ENCODE results near the gene NPDC1.
A peak's percentile ranks its signal among the peaks of the same experiment; 100 is the strongest.
"Not testable (repeated sequence)": the region's sequence is repeated elsewhere in the genome, so short reads cannot be mapped to it uniquely, and the experiment has no call there.

Gene NPDC1

DNA sequence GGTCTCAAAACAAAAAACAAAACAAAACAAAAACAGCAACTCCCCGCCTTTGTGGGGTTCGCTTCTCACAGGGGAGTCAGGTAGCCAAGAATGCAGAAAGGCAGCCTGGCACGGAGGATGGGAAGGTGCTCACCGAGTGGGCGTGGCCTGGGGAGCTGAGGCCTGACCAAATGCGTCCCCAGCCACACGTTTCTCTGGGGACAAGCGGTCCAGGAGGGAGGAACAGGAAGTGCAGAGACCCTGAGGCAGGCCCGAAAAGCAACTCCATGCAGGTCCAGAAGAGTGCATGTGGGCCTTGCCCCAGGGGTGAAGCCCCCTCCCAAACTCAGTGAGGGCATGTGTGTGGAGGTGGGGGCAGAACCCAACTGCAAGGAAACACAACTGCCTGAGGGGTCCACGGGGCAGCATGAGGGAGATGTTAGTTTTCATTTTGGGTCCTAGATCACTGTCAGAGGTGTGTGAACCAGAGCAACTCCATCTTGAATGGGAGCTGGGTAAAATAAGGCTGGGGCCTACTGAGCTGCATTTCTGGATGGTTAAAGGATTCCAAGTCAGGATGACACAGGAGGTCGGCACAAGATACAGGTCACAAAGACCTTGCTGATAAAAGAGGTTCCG is 28.8 kb upstream of the NPDC1 start:
- DNase-seq: no peak

DNA sequence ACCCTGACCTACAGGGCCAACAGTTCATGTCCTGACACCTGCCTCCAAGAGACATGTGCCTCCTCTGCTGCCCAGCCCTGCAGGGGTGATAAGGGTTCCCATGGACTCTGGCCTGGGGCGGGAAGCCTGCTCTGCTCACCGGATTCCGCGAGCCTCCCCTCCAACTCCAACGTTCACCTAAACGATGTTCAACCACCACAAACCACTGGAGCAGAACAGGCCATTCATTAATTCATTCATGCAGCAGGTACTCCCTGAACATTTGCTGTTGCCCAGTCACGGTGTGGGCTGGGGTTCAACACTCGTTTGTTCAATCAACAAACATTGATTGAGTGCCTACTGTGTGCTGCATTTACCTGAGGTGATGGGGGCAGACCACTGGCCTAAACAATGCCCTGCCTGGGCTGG is 28.0 kb upstream of the NPDC1 start:
- DNase-seq: no peak

DNA sequence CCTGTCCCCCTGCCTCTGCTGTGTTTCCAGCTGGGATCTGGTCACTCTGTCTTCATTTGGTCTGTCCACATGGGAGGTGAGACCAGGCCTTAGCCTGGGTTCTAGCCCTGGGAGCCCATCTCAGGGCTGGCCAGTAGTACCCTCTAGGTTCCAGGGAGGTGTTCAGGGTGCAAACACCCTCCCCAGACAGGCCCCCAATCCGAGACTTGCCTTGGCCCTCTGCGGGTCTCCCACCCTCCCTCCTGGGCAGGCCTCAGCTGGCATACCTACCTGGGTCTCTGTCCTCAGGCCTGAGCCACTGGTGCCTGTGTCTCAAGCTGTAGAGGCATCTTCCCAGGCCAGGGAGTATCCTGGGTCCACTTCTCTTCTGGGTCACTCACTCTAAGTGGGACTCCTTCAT is 25.3 kb upstream of the NPDC1 start:
- DNase-seq: no peak

DNA sequence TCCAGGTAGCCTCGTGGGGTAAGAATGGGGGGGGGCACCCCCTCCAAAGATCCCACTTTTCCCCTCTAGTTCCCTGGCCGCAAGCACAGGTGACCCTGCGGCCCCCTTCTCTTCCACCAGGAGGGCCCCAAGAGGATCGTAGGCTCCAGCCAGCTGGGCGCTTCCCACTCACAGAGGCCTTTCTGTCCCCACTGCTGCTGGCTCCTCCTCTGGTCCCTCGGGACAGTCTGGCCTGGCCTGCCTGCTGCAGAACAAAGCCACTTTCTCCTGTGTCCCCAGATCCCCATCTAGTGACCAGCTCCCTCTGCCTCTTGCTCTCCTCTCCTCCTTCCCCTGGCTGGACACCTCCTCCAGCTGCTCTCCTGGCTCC is 24.9 kb upstream of the NPDC1 start:
- DNase-seq: no peak

DNA sequence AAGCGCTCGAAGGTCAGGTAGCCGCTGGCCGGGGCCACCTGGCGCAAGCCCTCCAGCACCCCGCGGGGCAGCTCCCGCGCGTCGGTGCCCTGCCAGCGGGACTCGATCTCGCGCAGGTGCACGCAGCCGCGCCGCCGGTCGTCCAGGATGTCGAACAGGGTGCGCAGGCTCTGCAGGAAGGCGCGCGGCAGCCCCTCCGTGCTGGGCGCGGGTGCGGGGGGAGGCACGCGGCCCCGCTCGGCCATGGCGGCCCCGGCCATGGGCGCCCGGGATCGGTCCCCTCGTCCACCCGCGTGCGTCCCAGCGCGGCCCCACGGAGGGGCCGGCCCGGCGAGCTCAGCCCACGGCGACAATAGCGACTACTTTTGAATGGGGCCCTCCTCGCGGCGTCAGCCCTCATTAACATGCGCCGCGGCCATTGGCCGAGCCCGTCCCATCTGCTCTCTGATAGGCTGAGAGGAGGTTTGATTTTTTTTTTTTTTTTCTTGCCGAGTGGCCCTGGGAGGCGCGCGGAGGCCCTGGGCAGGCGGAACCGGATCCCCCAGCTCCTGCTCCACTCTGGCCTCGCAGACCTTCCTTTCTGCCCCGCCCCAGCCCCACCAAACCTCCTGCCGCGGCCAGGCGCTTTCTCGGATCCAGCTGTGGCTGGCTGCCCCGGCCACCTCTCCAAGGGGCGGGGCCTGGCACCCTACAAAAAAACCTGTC is 24.4 kb upstream of the NPDC1 start, which contains the start of gene SAPCD2:
Gene SAPCD2 (minus strand): TSS at position 357 of the 705 bp plus-strand sequence. CDS start 97 bp downstream, at position 260.
- peak; percentile 85 for DNase-seq

DNA sequence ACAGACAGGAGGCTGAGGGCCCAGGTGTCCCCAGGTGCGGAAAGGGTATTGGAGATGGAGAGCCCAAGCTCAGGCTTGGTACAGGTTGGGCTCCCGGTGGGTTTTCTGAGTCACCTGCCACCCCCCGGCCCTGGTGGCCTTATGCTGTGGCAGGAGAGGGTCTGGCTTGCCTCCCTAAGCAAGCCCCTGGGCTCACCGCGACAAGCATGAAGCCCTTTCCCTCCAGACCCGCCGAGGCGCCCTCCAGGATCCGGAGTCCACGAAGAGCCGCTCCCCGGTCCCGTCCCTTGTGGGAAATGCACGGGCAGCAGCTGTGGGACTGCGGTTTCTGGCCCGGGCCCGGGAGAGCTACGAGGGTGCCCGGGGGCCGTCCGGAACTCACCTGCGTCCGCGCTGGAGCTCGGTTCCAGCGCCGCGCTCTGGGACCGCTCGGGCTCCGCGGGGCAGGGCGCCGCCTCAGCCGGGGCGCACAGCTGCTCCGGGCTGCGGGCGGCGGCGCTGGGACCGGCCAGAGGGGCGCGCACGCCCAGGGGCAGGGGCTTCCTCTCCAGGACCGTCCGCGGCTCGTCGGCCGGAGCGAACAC is 23.6 kb upstream of the NPDC1 start:
- no peak for DNase-seq

DNA sequence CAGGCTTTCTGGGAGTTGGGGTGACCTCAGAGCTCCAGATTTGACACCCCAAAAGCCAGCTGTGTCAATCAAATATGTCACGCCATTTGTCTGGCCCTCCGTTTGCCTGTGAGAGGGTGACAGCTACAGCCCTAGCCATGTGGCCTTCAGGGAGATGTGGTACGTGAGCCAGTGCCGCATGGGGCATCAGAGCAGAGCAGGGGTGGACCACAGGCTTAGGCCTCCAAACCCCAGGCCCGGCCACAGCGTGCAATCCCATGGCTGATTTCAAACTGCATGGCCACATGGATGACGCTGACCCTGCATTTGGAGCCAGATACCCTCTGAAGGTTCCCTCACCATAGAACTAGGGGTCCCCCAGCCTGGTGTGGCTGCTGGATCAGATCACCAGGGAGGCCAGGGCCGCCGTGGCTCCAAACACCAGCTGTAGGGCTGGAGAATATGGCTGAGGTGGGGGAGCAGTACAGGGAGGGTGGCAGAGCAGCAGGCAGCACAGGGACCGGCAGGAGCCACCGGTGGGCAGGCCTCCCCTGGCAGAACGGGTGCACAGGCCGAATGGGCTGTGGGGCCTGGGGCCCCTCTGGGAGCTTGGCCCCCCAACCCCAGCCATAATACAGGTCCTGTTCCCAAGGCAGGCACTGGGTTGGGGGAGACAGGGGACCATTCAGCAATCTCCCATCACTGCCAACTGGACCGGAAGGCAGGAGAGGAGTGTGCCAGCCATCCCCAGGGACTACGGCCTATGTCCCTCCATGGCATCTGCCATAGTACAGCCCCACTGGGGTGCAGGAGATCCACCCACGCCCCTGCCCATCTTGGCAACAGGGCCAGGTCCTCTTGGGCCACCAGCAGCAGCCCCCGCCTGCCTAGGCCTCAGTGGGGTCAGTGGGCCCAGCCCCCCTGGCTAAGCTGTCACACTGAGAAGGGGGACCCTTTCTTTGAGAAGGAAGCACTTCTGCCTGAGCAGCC is 22.8 kb upstream of the NPDC1 start:
- no peak for DNase-seq

DNA sequence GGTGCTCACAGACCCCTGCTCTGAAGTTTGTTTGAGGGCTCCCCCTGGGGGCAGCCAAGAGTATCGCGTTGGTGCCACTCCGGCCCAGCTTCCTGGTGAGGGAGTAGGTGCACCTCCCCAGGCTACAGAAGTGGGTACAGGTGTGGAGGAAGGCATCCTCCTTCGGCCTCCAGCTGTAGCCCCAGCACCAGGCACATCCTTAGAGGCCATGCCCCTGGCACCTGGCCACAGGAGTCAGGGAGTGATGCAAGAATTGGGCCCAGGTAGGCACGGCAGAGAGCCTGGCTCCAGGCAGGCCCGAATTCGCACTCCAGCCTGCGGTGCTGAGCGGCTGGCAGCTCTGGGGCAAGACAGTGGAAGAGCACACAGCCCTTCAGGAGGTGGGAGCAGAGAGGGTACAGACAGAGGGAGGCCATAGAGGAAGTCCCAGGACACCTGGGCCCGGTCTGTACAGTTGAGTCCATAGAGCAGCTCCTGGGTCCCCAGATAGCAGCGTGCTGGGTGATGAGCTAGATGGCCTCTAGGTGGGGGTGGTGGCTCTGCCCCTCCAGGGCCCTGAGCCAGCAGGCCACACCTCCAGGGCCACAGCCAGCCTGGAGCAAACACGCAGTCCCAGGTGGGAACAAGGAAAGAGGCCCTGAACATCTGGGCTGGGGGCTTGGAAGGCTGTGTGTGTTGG is 22.0 kb upstream of the NPDC1 start:
- peak; percentile 61 for DNase-seq

DNA sequence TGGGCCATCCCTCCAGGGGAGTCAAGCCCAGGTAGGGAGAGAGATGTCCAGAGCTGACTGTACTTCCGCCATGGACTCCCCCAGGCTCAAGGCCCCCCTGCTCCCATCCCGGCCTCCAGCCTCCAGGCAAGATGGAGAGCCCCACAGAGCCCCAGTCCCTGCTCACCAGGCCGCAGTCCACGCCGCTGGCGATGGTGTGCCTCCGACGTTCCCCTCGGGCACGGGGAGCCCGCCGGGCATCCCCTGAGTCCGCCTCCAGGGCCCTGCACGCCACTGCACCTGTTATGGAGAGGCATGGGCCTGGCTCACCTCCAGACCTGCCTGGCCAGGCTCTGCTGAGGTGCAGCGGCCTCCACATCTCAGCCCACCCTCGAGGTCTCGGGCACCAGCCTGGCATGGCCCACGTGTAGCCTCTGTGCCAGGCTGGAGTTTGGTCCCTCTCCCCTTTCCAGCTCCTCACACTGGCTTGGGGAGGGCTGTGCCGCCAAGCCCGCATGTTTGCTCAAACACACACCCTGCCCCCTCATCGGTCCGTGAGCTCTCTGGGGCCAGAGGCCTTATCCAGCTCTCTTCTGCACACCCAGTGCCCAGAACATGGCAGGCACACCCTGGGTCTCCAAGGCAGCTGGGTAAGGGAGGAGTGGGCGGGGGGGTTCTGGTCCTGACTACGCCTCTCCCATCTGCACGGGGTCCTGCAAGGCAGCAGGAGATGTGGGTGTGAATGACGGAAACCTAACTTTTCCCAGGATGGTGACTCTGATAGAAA is 20.3 kb upstream of the NPDC1 start:
- no peak for DNase-seq

DNA sequence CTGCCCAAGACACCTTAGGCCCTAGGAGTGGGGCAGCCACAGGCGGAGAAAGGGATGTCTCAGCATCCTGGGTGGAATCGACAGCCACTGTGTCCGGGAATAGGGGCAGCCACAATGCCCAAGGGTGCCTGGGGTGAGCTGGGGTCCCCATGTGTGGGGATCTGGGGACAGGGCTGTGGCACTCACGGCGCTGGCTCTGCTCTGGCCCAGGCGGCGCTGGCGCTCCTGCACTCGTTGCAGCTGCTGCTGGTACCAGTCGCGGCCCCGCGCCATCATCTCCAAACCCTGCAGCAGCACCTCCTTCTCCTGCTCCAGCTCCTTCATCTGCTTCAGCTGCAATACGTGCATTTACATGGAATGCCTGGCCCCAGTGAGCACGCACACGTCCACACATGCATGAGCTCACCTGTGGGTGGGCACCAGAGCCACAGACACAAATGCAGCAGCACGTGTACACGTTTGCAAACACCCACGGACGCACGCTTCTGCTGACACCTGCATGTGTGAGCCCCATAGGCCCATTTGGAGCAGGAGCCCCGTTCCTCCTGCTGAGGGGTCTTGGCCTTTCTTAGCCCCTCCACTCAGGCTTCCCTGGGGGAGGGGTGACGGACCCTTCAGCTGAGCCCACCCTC is 19.5 kb upstream of the NPDC1 start:
- no peak for DNase-seq

DNA sequence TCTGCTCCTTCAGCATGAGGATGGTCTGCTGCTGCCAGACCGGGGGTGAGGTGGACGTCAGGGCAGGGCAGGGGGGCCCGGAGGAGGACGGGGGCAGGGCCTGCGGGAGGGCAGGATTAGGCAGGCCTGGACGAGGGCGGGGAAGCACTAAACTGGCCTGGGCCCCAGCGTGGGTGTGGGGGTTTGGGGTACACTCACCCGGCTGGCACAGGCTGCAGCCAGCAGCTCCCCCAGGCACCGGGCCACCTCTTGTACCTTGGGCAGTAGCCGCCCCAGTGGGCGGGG is 18.8 kb upstream of the NPDC1 start:
- no peak for DNase-seq

DNA sequence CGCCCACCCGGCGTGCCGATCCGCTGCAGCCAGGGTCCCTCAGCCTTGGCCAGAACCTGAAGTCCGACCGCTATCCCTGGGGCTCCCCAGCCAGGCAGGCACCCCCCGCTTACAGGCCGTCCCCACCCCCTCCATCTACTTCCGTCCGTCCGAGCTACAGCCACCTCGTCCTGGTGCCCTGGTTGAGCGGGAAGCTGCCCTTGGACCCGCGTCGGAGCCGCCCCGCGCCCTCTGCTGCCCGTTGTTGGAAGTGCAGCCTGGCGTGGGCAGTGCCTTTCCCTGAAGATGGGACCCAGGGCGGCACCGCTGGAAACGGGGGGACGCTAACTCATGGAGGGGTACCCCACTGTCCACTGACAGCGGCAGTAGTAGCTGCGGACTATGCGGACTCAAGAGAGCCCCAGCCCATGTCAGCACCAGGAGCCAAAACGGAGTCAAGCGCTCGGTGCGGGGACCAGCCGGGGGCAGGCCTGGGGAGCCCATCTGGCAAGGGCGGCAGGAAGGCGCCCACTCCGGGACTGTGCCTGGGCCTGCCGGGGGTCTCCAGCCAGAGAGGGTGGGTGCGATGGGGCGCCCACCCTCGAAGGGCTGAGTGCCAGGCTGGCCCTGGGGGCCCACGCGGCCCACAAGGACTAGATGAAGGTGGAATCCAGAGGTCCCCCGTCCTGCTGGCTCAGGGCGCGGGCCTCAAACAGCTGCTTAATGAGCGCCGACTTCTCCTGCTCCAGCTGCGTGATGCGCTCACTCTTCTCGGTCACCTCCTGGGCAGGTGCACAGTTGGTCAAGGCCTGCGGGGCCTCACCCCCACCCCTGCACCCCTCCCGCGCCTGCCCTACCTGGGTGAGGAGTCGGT is 18.3 kb upstream of the NPDC1 start:
- peak; percentile 56 for DNase-seq

DNA sequence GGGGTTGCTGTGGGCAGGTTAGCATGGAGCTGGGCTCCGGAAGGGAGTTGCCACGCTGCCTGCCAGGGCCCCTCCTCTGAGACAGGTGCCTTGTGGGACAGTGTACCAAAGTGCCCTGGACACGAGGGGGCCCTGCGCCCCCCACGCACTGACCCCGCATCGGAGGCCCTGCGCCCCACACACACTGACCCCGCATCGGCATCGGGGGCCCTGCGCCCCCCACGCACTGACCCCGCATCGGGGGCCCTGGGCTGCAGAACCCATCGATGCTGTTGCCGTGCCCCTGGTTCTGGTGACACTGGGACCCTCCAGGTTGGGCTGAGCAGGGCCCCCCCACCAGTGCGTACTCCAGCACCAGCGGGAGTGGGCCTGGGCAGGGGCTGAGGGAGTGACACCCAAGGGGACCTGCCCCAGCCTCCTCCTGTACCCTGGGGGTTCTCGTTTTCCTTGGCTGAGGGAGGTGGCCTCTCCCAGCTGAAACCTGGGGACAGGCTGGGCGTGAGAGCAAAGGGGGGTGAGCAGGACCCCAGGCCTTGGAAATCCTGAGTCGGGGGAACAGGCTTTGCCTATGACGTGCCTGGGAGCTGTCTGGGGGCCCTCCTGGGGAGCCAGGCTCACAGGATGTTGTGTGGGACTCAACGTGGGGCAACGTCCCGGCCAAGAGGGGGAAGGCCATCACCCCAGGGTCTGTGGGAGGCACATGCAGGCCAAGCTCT is 17.5 kb upstream of the NPDC1 start:
- no peak for DNase-seq

DNA sequence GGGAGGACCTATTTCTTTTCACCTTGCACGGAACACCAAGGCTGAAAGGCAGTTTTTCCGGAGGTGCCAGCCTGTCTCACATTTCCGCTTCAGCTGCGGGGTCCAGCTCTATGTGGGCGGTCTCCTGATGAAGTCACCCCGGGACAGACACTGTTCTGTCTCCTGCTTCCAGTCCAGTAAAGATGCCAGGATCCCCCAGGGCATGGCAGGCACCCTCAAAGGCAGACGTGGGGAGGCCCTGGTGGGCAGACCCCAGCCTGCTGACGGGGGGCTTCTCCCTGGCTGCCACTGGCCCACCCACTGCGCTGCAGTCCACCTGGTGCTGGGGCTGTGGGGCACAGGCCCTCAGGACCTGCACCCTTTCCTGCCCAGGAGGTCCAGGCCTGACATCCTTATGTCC is 16.8 kb upstream of the NPDC1 start:
- DNase-seq: not testable (repeated sequence)

DNA sequence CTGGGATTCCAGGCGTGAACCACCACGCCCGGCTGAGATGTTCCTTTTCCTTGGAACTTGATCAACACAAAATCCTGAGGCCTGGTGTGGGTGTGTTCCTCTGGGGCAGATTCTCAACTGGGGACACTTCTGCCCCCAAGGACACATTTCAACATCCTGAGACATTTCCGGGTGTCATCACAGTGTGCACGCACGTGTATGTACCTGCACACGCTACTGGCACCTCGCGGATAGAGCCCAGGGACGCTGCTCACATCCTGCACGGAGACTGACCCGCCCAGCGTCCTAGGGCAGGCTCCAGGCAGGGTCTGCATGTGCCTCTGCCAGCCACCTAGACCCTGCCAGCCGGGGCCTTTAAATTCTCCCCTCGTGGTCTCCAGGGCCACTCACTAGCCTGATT is 16.4 kb upstream of the NPDC1 start:
- DNase-seq: no peak

DNA sequence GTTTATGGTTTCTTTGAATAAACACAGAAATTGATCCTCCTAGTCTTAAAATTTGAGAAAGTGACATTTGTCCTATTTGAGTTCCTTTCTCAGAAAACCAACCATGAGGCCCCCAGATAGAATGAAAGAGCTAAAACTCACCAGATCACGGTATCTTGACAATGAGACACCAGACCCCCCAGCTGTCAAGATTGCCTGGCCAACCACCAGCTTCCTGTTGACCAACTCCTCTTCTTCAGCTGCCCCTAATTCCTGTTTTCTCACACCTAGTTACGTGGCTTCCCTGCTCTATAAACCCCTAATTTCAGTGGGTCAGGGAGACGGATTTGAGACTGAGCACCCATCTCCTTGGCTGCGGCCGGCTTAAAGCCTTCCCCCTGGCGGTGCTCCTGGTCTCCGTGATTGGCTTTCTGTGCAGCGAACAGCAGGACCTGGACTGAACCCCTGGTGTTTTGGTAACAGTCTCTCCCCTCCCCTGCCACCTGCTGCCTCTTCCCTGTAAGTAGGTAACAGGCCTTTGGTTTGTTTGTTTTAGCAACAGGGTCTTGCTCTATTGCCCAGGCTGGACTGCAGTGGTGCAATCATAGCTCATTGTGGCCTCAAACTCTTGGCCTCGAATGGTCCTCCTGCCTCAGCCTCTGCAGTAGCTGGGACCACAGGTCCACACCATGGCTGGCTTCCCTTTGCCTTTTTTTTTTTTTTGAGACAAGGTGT is 12.7 kb upstream of the NPDC1 start:
- DNase-seq: no peak

DNA sequence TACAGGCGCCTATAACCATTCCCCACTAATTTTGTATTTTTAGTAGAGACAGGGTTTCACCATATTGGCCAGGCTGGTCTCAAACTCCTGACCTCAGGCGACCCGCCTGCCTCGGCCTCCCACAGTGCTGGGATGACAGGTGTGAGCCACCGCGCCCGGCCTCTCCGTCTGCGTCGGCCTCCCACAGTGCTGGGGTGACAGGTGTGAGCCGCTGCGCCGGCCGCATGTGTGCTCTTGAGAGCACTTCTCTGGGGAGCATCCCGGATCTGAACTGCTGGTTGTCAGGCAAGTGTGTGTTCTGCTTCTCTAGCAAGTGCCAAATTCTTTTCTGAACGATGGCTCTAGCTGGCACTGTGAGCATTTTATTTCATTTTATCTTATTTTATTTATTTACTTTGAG is 11.6 kb upstream of the NPDC1 start:
- DNase-seq: no peak

DNA sequence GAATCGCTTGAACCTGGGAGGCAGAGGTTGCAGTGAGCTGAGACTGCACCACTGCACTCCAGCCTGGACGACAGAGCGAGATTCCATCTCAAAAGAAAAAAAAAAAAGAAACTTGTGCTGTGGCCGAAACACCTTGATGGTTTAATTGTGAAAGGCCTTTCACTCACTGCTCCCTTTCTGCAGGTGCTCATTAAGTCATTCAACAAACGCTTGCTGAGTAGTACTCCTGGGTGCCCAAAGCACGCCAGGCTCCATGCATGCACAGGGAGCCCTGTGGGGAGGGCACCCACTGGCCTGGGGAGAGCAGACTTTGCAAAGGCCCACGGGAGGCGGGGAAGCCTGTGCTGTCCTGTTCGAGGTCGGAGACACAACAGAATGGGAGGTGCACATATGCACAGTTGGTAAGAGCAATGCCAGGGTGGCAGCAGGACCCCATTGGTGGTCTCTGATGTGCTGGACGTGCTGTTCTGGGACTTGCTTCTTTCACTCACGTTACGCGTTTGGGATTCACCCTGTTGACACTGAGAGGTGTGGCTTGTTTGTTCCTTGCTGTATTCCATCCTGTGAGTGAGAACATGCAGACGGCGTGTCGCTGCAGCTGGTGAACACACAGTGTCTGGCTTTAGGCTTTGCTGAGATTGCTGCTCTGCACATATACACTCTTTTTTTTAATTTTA is 10.9 kb upstream of the NPDC1 start:
- DNase-seq: no peak

Data from HCEC 1CT (cell line).